ENCODE data around the gene MKRN1. TPM values are rescaled to one million over a fixed set of nuclear protein-coding genes. Genes with fewer than 3 reads are reported as not detected.
A peak's percentile ranks its signal among the peaks of the same experiment; 100 is the strongest.

MKRN1 gene
- total RNA-seq, 1 donor from 2014 or later = 95.7 TPM

DNA sequence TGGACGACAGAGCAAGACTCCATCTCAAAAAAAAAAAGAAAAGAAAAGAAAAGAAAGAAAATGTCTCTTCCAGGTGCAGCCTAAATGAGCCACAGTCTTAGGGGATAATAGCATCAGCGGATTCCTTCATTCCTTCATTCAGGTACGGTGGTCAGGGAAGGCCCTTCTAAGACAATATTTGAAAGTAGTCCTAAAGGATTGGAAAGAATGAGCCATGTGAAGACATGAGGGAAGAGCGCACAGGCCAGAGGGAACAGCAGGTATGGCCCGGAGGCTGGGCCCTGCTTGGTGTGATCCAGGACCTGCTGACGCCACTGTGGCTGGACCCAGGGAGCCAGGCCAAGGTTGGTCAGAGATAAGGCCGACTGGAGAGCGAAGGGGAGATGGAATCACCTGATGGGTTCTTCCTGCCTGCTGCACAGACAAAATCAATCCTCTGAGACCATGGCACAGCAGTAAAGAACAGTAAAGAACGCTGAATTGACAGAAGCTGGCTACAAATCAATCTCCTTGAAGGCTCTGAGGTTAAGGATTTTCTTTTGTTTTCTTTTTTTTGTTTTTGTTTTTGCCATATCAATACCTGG is 16.3 kb upstream of the MKRN1 start:
- no peak overlapping the region for H3K27ac ChIP-seq (ENCODE audit: low read depth, low read length)
- no peak for TF ChIP-seq CTCF (IDR thresholded peaks at IDR 0.05; ENCODE audit: insufficient read depth, low read depth, low read length)
- TF ChIP-seq EZH2 (IDR thresholded peaks at IDR 0.05; ENCODE audit: insufficient read depth, low read length) = no peak
- Mint-ChIP-seq H3K36me3 (ENCODE audit: low read depth, unreplicated experiment) (no peaks in the 10 kb centered on the region), H3K4me1 (ENCODE audit: low read depth, unreplicated experiment) (no peaks in the 10 kb centered on the region), H3K4me3 (ENCODE audit: unreplicated experiment) (peak overlapping the region; percentile 40), H3K27me3 (ENCODE audit: low read depth, unreplicated experiment) (peaks cover 2% of the 10 kb centered on the region), H3K27ac (ENCODE audit: unreplicated experiment) (no peak overlapping the region), H3K9me3 (ENCODE audit: unreplicated experiment) (no peaks in the 10 kb centered on the region)
- H3K9me3 ChIP-seq (ENCODE audit: insufficient read depth, low read depth, low read length) = no peaks in the 10 kb centered on the region
- H3K9ac ChIP-seq (ENCODE audit: low read length) = no peak overlapping the region
- H4K20me1 ChIP-seq (ENCODE audit: insufficient read depth, low read length) = no peaks in the 10 kb centered on the region
- DNase-seq (ENCODE audit: low read depth) (no peak), FAIRE-seq (no peak)
- no peaks in the 10 kb centered on the region for H3K27me3 ChIP-seq (ENCODE audit: insufficient read depth, low read length)
- no peak overlapping the region for H3K4me3 ChIP-seq (ENCODE audit: insufficient read depth, low read depth, low read length)
- H3K4me1 ChIP-seq (ENCODE audit: insufficient read depth, low read length) = no peaks in the 10 kb centered on the region
- no peaks in the 10 kb centered on the region for H3K36me3 ChIP-seq (ENCODE audit: insufficient read depth, low read length)
- H3K4me2 ChIP-seq (ENCODE audit: low read length) = no peak overlapping the region
- no peaks in the 10 kb centered on the region for H3K79me2 ChIP-seq (ENCODE audit: insufficient read depth, low read length)
- no peak overlapping the region for H2AFZ ChIP-seq (ENCODE audit: low read depth, low read length)

DNA sequence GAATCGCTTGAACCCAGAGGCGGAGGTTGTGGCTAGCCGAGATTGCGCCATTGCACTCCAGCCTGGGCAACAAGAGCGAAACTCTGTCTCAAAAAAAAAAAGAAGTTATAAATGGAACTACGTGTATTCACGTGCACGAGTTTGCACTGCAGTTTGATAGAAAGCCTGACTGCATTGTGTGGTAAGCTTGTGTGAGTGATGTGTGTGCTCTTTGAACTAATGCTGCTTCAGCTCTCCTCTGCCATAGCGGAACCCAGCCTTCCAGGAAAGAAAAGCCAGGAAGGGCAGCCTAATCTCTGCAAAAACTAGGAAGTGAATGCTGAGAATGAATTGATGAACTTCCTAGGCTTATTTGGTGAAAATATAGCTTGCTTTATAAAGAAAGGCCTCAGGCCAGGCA is 15.6 kb upstream of the MKRN1 start:
- no peaks in the 10 kb centered on the region for H3K4me1 Mint-ChIP-seq (ENCODE audit: low read depth, unreplicated experiment)

More for the DNA sequence above, 15.6 kb upstream of the MKRN1 start:
- Mint-ChIP-seq H3K27me3 (ENCODE audit: low read depth, unreplicated experiment) (peaks cover 2% of the 10 kb centered on the region), H3K4me3 (ENCODE audit: unreplicated experiment) (no peak overlapping the region), H3K9me3 (ENCODE audit: unreplicated experiment) (no peaks in the 10 kb centered on the region), H3K36me3 (ENCODE audit: low read depth, unreplicated experiment) (no peaks in the 10 kb centered on the region), H3K27ac (ENCODE audit: unreplicated experiment) (no peak overlapping the region)
- Histone ChIP-seq H3K9me3 (ENCODE audit: insufficient read depth, low read depth, low read length) (no peaks in the 10 kb centered on the region), H3K4me1 (ENCODE audit: insufficient read depth, low read length) (no peaks in the 10 kb centered on the region), H3K27ac (ENCODE audit: low read depth, low read length) (no peak overlapping the region), H3K4me3 (ENCODE audit: insufficient read depth, low read depth, low read length) (no peak overlapping the region), H3K27me3 (ENCODE audit: insufficient read depth, low read length) (no peaks in the 10 kb centered on the region), H3K79me2 (ENCODE audit: insufficient read depth, low read length) (no peaks in the 10 kb centered on the region), H3K36me3 (ENCODE audit: insufficient read depth, low read length) (no peaks in the 10 kb centered on the region), H2AFZ (ENCODE audit: low read depth, low read length) (no peak overlapping the region), H3K4me2 (ENCODE audit: low read length) (no peak overlapping the region), H4K20me1 (ENCODE audit: insufficient read depth, low read length) (no peaks in the 10 kb centered on the region), H3K9ac (ENCODE audit: low read length) (no peak overlapping the region)
- DNase-seq (ENCODE audit: low read depth) (no peak), FAIRE-seq (no peak)
- TF ChIP-seq EZH2 (IDR thresholded peaks at IDR 0.05; ENCODE audit: insufficient read depth, low read length) (no peak), CTCF (IDR thresholded peaks at IDR 0.05; ENCODE audit: insufficient read depth, low read depth, low read length) (no peak)

All from astrocyte (in vitro differentiated cells and primary cell).